NT2/D1 (cell line): ENCODE data around the gene C2orf42.

Source experiments
- SUZ12 ChIP-seq: IDR thresholded peaks from 2 replicates; pipeline ENCODE4 v1.6.1; 2011; ENCODE audit not compliant: insufficient read length, insufficient read depth; ENCODE audit errors: extremely low read depth
- YY1 ChIP-seq: IDR thresholded peaks from 2 replicates; pipeline ENCODE4 v1.6.1; 2011; ENCODE audit not compliant: insufficient read length, insufficient read depth
- ZNF274 ChIP-seq: IDR thresholded peaks from 2 replicates; pipeline ENCODE4 v1.6.1; 2011; ENCODE audit warnings: mild to moderate bottlenecking, low read depth, low read length

DNA sequence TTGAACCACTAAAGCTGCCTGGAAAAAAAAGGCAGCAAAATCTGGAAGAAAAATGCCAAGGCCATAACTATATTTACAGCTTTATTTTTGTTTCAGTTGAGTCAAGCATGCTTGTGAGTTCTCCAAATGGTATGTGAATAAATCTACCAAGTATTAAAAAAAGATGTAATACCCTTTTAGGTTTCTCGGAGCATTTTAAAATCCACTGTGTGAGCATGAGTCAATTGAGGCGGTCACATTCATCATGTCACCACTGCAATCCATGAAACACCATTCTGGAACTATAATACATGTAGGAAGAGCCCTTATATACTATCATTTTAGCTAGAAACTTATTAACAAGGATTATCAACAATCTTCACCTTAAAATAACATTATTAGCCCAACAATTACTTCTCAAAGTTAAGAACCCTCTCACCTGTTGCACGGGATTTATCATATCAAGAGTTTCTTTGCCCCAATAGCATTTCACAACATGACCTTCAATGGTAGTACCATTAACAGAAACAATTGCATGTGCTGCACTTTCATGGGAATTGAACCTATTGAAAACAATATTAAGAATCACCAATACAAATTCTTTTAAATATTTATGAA lies 24.2 kb upstream of the C2orf42 start:
- TF ChIP-seq YY1 (no peak), SUZ12 (no peak), ZNF274 (no peak)
